Neuronal stem cell (in vitro differentiated cells): ENCODE measurements around the gene NCR3LG1.

Experiments
- DNase-seq: peaks from one replicate; pipeline ENCODE4 v3.0.0-alpha.2; 2013; ENCODE audit warnings: low spot score
- H2AFZ ChIP-seq: one replicate; pipeline ENCODE4 v1.6.1; 2013; ENCODE audit warnings: mild to moderate bottlenecking, low read length, inconsistent platforms
- H2AK5ac ChIP-seq: 2 replicates; pipeline ENCODE4 v1.6.1; 2013; ENCODE audit warnings: low read depth, mild to moderate bottlenecking, inconsistent platforms, low read length, moderate library complexity, mixed read lengths
- H2BK120ac ChIP-seq: 2 replicates; pipeline ENCODE4 v1.6.1; 2013; ENCODE audit warnings: low read depth, mild to moderate bottlenecking, inconsistent platforms, low read length, moderate library complexity, mixed read lengths
- H2BK12ac ChIP-seq: one replicate; pipeline ENCODE4 v1.6.1; 2013; ENCODE audit warnings: low read length, inconsistent platforms
- H2BK15ac ChIP-seq: 2 replicates; pipeline ENCODE4 v1.6.1; 2013; ENCODE audit warnings: mild to moderate bottlenecking, low read length, inconsistent platforms, mixed read lengths
- H2BK5ac ChIP-seq: one replicate; pipeline ENCODE4 v1.6.1; 2013; ENCODE audit warnings: inconsistent platforms, mild to moderate bottlenecking, low read length, moderate library complexity
- H3K14ac ChIP-seq: one replicate; pipeline ENCODE4 v1.6.1; 2013; ENCODE audit warnings: low read length, inconsistent platforms
- H3K18ac ChIP-seq: 2 replicates; pipeline ENCODE4 v1.6.1; 2013; ENCODE audit warnings: low read length, inconsistent platforms
- H3K23ac ChIP-seq: 2 replicates; pipeline ENCODE4 v1.6.1; 2013; ENCODE audit warnings: low read depth, mild to moderate bottlenecking, mixed read lengths, low read length, inconsistent platforms; ENCODE audit not compliant: poor library complexity
- H3K27ac ChIP-seq: replicated peaks from 3 replicates; pipeline ENCODE4 v1.5.1; 2013; ENCODE audit warnings: low read length, inconsistent platforms
- H3K27me3 ChIP-seq, 3 experiments: 2 replicates each; pipeline ENCODE4 v1.6.1; 2013; ENCODE audit warnings: low read length in 3 of 3, mild to moderate bottlenecking in 2 of 3, inconsistent platforms in 1 of 3, low read depth in 1 of 3, mixed read lengths in 1 of 3, moderate library complexity in 1 of 3; ENCODE audit not compliant: control insufficient read depth in 3 of 3, insufficient read depth in 3 of 3
- H3K36me3 ChIP-seq, 2 donors: replicated peaks in 1 of 2; 2 replicates each; pipeline ENCODE4 v1.6.1; 2013; ENCODE audit warnings: low read length in 2 of 2; ENCODE audit not compliant: control insufficient read depth in 2 of 2, insufficient read depth in 2 of 2
- H3K4ac ChIP-seq: 2 replicates; pipeline ENCODE4 v1.6.1; 2013; ENCODE audit warnings: inconsistent platforms, mild to moderate bottlenecking, low read length, moderate library complexity
- H3K4me1 ChIP-seq, 2 donors: 1 replicate in 1 of 2; 2 replicates in 1 of 2; pipeline ENCODE4 v1.6.1; 2013; ENCODE audit warnings: low read length in 2 of 2, low read depth in 1 of 2; ENCODE audit not compliant: control insufficient read depth in 2 of 2, insufficient read depth in 1 of 2
- H3K4me2 ChIP-seq: one replicate; pipeline ENCODE4 v1.6.1; 2013; ENCODE audit warnings: mild to moderate bottlenecking, low read length, inconsistent platforms; ENCODE audit not compliant: insufficient read depth, poor library complexity, severe bottlenecking
- H3K4me3 ChIP-seq, 2 donors: 2 replicates each; pipeline ENCODE4 v1.5.1; 2013; ENCODE audit warnings: low read length in 2 of 2, mild to moderate bottlenecking in 2 of 2, inconsistent platforms in 1 of 2, moderate library complexity in 1 of 2
- H3K79me1 ChIP-seq: one replicate; pipeline ENCODE4 v1.6.1; 2013; ENCODE audit warnings: low read depth, mild to moderate bottlenecking, inconsistent platforms, low read length, moderate library complexity
- H3K9ac ChIP-seq: one replicate; pipeline ENCODE4 v1.6.1; 2013; ENCODE audit warnings: mild to moderate bottlenecking, low read depth, low read length, inconsistent platforms; ENCODE audit not compliant: poor library complexity
- H3K9me3 ChIP-seq, 2 donors: replicated peaks in 1 of 2; 2 replicates each; pipeline versions ENCODE3 to v1.6.1; 2013; ENCODE audit warnings: low read length in 2 of 2, mild to moderate bottlenecking in 2 of 2, inconsistent platforms in 1 of 2, low read depth in 1 of 2, mixed read lengths in 1 of 2, moderate library complexity in 1 of 2; ENCODE audit not compliant: control insufficient read depth in 2 of 2, insufficient read depth in 1 of 2
- H4K8ac ChIP-seq: one replicate; pipeline ENCODE4 v1.6.1; 2013; ENCODE audit warnings: low read depth, mild to moderate bottlenecking, inconsistent platforms, low read length, moderate library complexity
- H4K91ac ChIP-seq: one replicate; pipeline ENCODE4 v1.6.1; 2013; ENCODE audit warnings: low read length, low read depth, mild to moderate bottlenecking, inconsistent platforms; ENCODE audit not compliant: poor library complexity
- WGBS, 2 donors: extraction: QIAGEN DNeasy Blood & Tissue Kit; methylation state at CpG; one replicate each; pipeline ENCODE4 v1.1.7; 2013; ENCODE audit warnings: missing lambda C conversion rate in 2 of 2, mixed read lengths in 1 of 2; ENCODE audit not compliant: insufficient read length in 2 of 2, insufficient replicate concordance in 1 of 2; ENCODE audit errors: extremely low coverage in 2 of 2; 5-methylcytosine and 5-hydroxymethylcytosine counted together

NCR3LG1 gene

GRCh38 chr11:17406082-17406817, 54.6 kb downstream of the NCR3LG1 start:
- Histone ChIP-seq H2AK5ac (peak overlapping the region; percentile 50), H3K4me2 (no peak overlapping the region), H3K23ac (no peak overlapping the region), H2BK15ac (peak overlapping the region; percentile 88), H2BK12ac (peak overlapping the region; percentile 32), H3K36me3 (no peaks in the 10 kb centered on the region), H3K79me1 (no peaks in the 10 kb centered on the region), H4K8ac (no peak overlapping the region), H3K4ac (no peak overlapping the region), H3K27ac (no peak overlapping the region), H2BK5ac (peak overlapping the region; percentile 70), H3K4me3 (no peak overlapping the region), H3K27me3 (peaks cover 0 to 14% (median 0%) of the 10 kb centered on the region in 3 experiments), H4K91ac (no peak overlapping the region), H3K18ac (peak overlapping the region; percentile 24), H3K9me3 (no peaks in the 10 kb centered on the region), H2BK120ac (no peak overlapping the region), H2AFZ (peak overlapping the region; percentile 87), H3K9ac (no peak overlapping the region), H3K4me1 (no peaks in the 10 kb centered on the region), H3K14ac (peak overlapping the region; percentile 28)
- no peak for DNase-seq
- WGBS, 2 donors: no CpG with 5 or more reads among the region's 8 CpGs

GRCh38 chr11:17406818-17407149, 55.2 kb downstream of the NCR3LG1 start:
- H4K8ac ChIP-seq: peak overlapping the region; percentile 54
- no peak overlapping the region for H3K23ac ChIP-seq
- H2BK120ac ChIP-seq: no peak overlapping the region
- H3K14ac ChIP-seq: peak overlapping the region; percentile 28
- DNase-seq: no peak
- no peak overlapping the region for H3K9ac ChIP-seq
- H3K18ac ChIP-seq: peak overlapping the region; percentile 24
- H4K91ac ChIP-seq: no peak overlapping the region
- H3K36me3 ChIP-seq: no peaks in the 10 kb centered on the region
- WGBS, 2 donors: no CpG with 5 or more reads among the region's 13 CpGs
- H3K4me2 ChIP-seq: no peak overlapping the region
- H2AFZ ChIP-seq: no peak overlapping the region
- peak overlapping the region; percentile 70 for H2BK5ac ChIP-seq
- peak overlapping the region; percentile 88 for H2BK15ac ChIP-seq
- H3K27ac ChIP-seq: no peak overlapping the region
- H3K4me1 ChIP-seq: no peaks in the 10 kb centered on the region
- peaks cover 0 to 14% (median 0%) of the 10 kb centered on the region in 3 experiments for H3K27me3 ChIP-seq
- H2BK12ac ChIP-seq: peak overlapping the region; percentile 32
- H3K9me3 ChIP-seq: no peaks in the 10 kb centered on the region
- no peak overlapping the region for H3K4ac ChIP-seq
- peak overlapping the region; percentile 50 for H2AK5ac ChIP-seq
- no peaks in the 10 kb centered on the region for H3K79me1 ChIP-seq
- H3K4me3 ChIP-seq: no peak overlapping the region

GRCh38 chr11:17407575-17407974, 56.0 kb downstream of the NCR3LG1 start:
- Histone ChIP-seq H2BK15ac (no peak overlapping the region), H3K14ac (no peak overlapping the region), H3K23ac (no peak overlapping the region), H2BK12ac (no peak overlapping the region), H3K27me3 (peaks cover 0 to 14% (median 0%) of the 10 kb centered on the region in 3 experiments), H3K4ac (no peak overlapping the region), H3K36me3 (no peaks in the 10 kb centered on the region), H2BK5ac (no peak overlapping the region), H4K91ac (no peak overlapping the region), H2AK5ac (no peak overlapping the region), H3K9ac (no peak overlapping the region), H3K4me2 (no peak overlapping the region), H3K79me1 (no peaks in the 10 kb centered on the region), H3K4me3 (no peak overlapping the region), H4K8ac (no peak overlapping the region), H3K4me1 (peaks cover 0 to 4% of the 10 kb centered on the region in 2 donors), H3K18ac (no peak overlapping the region), H3K9me3 (no peaks in the 10 kb centered on the region), H3K27ac (no peak overlapping the region), H2BK120ac (no peak overlapping the region), H2AFZ (peak overlapping the region; percentile 37)
- no peak for DNase-seq
- no CpG with 5 or more reads among the region's 2 CpGs for WGBS, 2 donors

GRCh38 chr11:17408026-17408425, 56.4 kb downstream of the NCR3LG1 start:
- H3K9ac ChIP-seq: no peak overlapping the region
- no peaks in the 10 kb centered on the region for H3K79me1 ChIP-seq
- no peak overlapping the region for H3K4ac ChIP-seq
- H3K36me3 ChIP-seq: no peaks in the 10 kb centered on the region
- H3K14ac ChIP-seq: no peak overlapping the region
- peak overlapping the region; percentile 28 for H2AK5ac ChIP-seq
- no peak overlapping the region for H2AFZ ChIP-seq
- no peak overlapping the region for H2BK120ac ChIP-seq
- H3K18ac ChIP-seq: no peak overlapping the region
- no peak overlapping the region for H4K8ac ChIP-seq
- no peak overlapping the region for H2BK5ac ChIP-seq
- no peak overlapping the region for H3K4me2 ChIP-seq
- peaks cover 3 to 7% of the 10 kb centered on the region in 2 donors for H3K4me1 ChIP-seq
- H4K91ac ChIP-seq: no peak overlapping the region
- no CpG with 5 or more reads among the region's 2 CpGs for WGBS, 2 donors
- H3K4me3 ChIP-seq: no peak overlapping the region
- DNase-seq: no peak
- no peak overlapping the region for H3K23ac ChIP-seq
- no peak overlapping the region for H3K27ac ChIP-seq
- peaks cover 0 to 13% (median 0%) of the 10 kb centered on the region in 3 experiments for H3K27me3 ChIP-seq
- no peak overlapping the region for H2BK12ac ChIP-seq
- no peak overlapping the region for H2BK15ac ChIP-seq
- H3K9me3 ChIP-seq: no peaks in the 10 kb centered on the region
